Measurements from ENCODE around the gene USP40. TPM values are rescaled to one million over a fixed set of nuclear protein-coding genes. Genes with fewer than 3 reads are reported as not detected.

USP40 gene
- total RNA-seq, 4 donors from 2014 or later = 12.3 to 23.3 (median 20.1) TPM

- H3K36me3 ChIP-seq = peaks cover 8 to 66% (median 56%) of the 10 kb centered on the region in 4 donors
- WGBS = 96% methylated on average over 7 of the region's 15 CpGs
- H3K4me3 ChIP-seq = no peak overlapping the region
- intact Hi-C loops (cut with DNase I) = no loop called here
- DNase-seq (ENCODE audit: extremely low spot score) = no peak
- H3K27ac ChIP-seq (replicated peaks in 1 of 4) = no peak overlapping the region
- H3K9me3 ChIP-seq = no peaks in the 10 kb centered on the region
- H3K4me1 ChIP-seq = peaks cover 0 to 20% (median 0%) of the 10 kb centered on the region in 4 donors
- H3K27me3 ChIP-seq = no peaks in the 10 kb centered on the region
- TF ChIP-seq POLR2A (IDR thresholded peaks at IDR 0.05; ENCODE audit: low read depth) (no peak), CTCF (IDR thresholded peaks at IDR 0.05) (no peak), EP300 (IDR thresholded peaks at IDR 0.05) (no peak), POLR2AphosphoS5 (IDR thresholded peaks at IDR 0.05) (no peak)
These were observed 130.4 kb downstream of the USP40 start for GRCh38 chr2:233436191-233436581.

- H3K9me3 ChIP-seq = no peaks in the 10 kb centered on the region
- DNase-seq (ENCODE audit: extremely low spot score) = no peak
- no peak overlapping the region for H3K4me3 ChIP-seq
- no peak overlapping the region for H3K27ac ChIP-seq (replicated peaks in 1 of 4)
- intact Hi-C loops (cut with DNase I) = no loop called here
- H3K4me1 ChIP-seq = peaks cover 0 to 26% (median 0%) of the 10 kb centered on the region in 4 donors
- 96% methylated on average over 15 of the region's 18 CpGs for WGBS
- peaks cover 8 to 62% (median 55%) of the 10 kb centered on the region in 4 donors for H3K36me3 ChIP-seq
- TF ChIP-seq POLR2AphosphoS5 (IDR thresholded peaks at IDR 0.05) (no peak), EP300 (IDR thresholded peaks at IDR 0.05) (no peak), CTCF (IDR thresholded peaks at IDR 0.05) (no peak), POLR2A (IDR thresholded peaks at IDR 0.05; ENCODE audit: low read depth) (no peak)
- H3K27me3 ChIP-seq = no peaks in the 10 kb centered on the region
These were observed 131.0 kb downstream of the USP40 start for GRCh38 chr2:233435436-233436190.

GRCh38 chr2:233434666-233435330 is 131.8 kb downstream of the USP40 start:
- Histone ChIP-seq H3K27ac (replicated peaks in 1 of 4) (no peak overlapping the region), H3K4me3 (no peak overlapping the region), H3K9me3 (no peaks in the 10 kb centered on the region), H3K36me3 (peaks cover 8 to 53% (median 51%) of the 10 kb centered on the region in 4 donors), H3K27me3 (no peaks in the 10 kb centered on the region), H3K4me1 (peaks cover 0 to 32% (median 2%) of the 10 kb centered on the region in 4 donors)
- no peak for DNase-seq (ENCODE audit: extremely low spot score)
- intact Hi-C loops (cut with DNase I) = no loop called here
- TF ChIP-seq CTCF (IDR thresholded peaks at IDR 0.05) (no peak), EP300 (IDR thresholded peaks at IDR 0.05) (no peak), POLR2A (IDR thresholded peaks at IDR 0.05; ENCODE audit: low read depth) (no peak), POLR2AphosphoS5 (IDR thresholded peaks at IDR 0.05) (no peak)
- 86% methylated on average over 18 of the region's 18 CpGs for WGBS

GRCh38 chr2:233433794-233434193 is 132.8 kb downstream of the USP40 start:
- 92% methylated on average over 1 of the region's 1 CpG for WGBS
- H3K9me3 ChIP-seq = no peaks in the 10 kb centered on the region
- DNase-seq (ENCODE audit: extremely low spot score) = no peak
- peaks cover 8 to 45% (median 42%) of the 10 kb centered on the region in 4 donors for H3K36me3 ChIP-seq
- peaks cover 0 to 33% (median 8%) of the 10 kb centered on the region in 4 donors for H3K4me1 ChIP-seq
- TF ChIP-seq POLR2A (IDR thresholded peaks at IDR 0.05; ENCODE audit: low read depth) (no peak), POLR2AphosphoS5 (IDR thresholded peaks at IDR 0.05) (no peak), EP300 (IDR thresholded peaks at IDR 0.05) (no peak), CTCF (IDR thresholded peaks at IDR 0.05) (no peak)
- H3K27ac ChIP-seq (replicated peaks in 1 of 4) = no peak overlapping the region
- no peaks in the 10 kb centered on the region for H3K27me3 ChIP-seq
- no peak overlapping the region for H3K4me3 ChIP-seq
- intact Hi-C loops (cut with DNase I) = no loop called here

Data from esophagus muscularis mucosa (tissue), 4 donors.